H1 (cell line): ENCODE data around the gene ATP2B1.

Experiments
- ATF3 ChIP-seq: IDR thresholded peaks from 2 replicates; pipeline ENCODE4 v1.6.1; 2011; ENCODE audit warnings: low read depth, mild to moderate bottlenecking, low read length; ENCODE audit not compliant: insufficient read depth
- CHD1 ChIP-seq: IDR thresholded peaks from 2 replicates; pipeline ENCODE4 v1.6.1; 2012; ENCODE audit warnings: low read depth, low read length, improper control_type of control experiment
- POLR2A ChIP-seq, 2 experiments: IDR thresholded peaks; 1 replicate in 1 of 2; 2 replicates in 1 of 2; pipeline ENCODE4 v1.6.1; 2011; ENCODE audit warnings: low read depth in 2 of 2, low read length in 2 of 2, mild to moderate bottlenecking in 2 of 2; ENCODE audit errors: control extremely low read depth in 1 of 2
- POLR2AphosphoS5 ChIP-seq: IDR thresholded peaks from 2 replicates; pipeline ENCODE4 v1.6.1; 2011; ENCODE audit warnings: low read depth, low read length
- RAD21 ChIP-seq, 2 experiments: IDR thresholded peaks in 1 of 2; conservative IDR thresholded peaks in 1 of 2; 2 replicates each; pipeline ENCODE4 v1.6.1; 2011; ENCODE audit warnings: low read depth in 2 of 2, low read length in 2 of 2, improper control_type of control experiment in 1 of 2, inconsistent platforms in 1 of 2, mild to moderate bottlenecking in 1 of 2, moderate library complexity in 1 of 2
- SIRT6 ChIP-seq: IDR thresholded peaks from one replicate; pipeline ENCODE4 v1.7.1; 2012; ENCODE audit warnings: low read length, inconsistent platforms
- SUZ12 ChIP-seq: fragments of 200-600 bp; sonication (generic); IDR thresholded peaks from 2 replicates; pipeline ENCODE4 v1.6.1; 2012; ENCODE audit warnings: mild to moderate bottlenecking, inconsistent platforms, low read length, moderate library complexity, mixed read lengths
- TF ChIP-seq, protein P1 (sequence below), 3 experiments: IDR thresholded peaks; 1 replicate in 2 of 3; 2 replicates in 1 of 3; pipeline versions ENCODE4 v1.5.1 to v1.6.1; 2011; ENCODE audit warnings: low read length in 3 of 3, mild to moderate bottlenecking in 3 of 3, inconsistent platforms in 2 of 3, low read depth in 1 of 3, moderate library complexity in 1 of 3; ENCODE audit not compliant: insufficient read depth in 1 of 3; ENCODE audit errors: control extremely low read depth in 1 of 3

- TF ChIP-seq, protein P1, sequence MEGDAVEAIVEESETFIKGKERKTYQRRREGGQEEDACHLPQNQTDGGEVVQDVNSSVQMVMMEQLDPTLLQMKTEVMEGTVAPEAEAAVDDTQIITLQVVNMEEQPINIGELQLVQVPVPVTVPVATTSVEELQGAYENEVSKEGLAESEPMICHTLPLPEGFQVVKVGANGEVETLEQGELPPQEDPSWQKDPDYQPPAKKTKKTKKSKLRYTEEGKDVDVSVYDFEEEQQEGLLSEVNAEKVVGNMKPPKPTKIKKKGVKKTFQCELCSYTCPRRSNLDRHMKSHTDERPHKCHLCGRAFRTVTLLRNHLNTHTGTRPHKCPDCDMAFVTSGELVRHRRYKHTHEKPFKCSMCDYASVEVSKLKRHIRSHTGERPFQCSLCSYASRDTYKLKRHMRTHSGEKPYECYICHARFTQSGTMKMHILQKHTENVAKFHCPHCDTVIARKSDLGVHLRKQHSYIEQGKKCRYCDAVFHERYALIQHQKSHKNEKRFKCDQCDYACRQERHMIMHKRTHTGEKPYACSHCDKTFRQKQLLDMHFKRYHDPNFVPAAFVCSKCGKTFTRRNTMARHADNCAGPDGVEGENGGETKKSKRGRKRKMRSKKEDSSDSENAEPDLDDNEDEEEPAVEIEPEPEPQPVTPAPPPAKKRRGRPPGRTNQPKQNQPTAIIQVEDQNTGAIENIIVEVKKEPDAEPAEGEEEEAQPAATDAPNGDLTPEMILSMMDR (IDR thresholded peaks at IDR 0.05; ENCODE audit: control extremely low read depth in 1 of 3, insufficient read depth in 1 of 3, low read depth in 1 of 3, low read length in 3 of 3) = no peak
- TF ChIP-seq POLR2A (IDR thresholded peaks at IDR 0.05; ENCODE audit: control extremely low read depth in 1 of 2, low read depth in 2 of 2, low read length in 2 of 2) (no peak), POLR2AphosphoS5 (no peak), SIRT6 (no peak), ATF3 (no peak), SUZ12 (no peak), RAD21 (IDR thresholded peaks at IDR 0.05 in 1 of 2, conservative IDR thresholded peaks at IDR 0.05 in 1 of 2; ENCODE audit: low read depth in 2 of 2, low read length in 2 of 2) (no peak), CHD1 (no peak)
Measured at GRCh38 chr12:89684136-89684535, 24.5 kb downstream of the ATP2B1 start.
